ENCODE data around the gene ARID5B. TPM values are rescaled to one million over a fixed set of nuclear protein-coding genes. Genes with fewer than 3 reads are reported as not detected.

ARID5B gene
- total and polyA plus RNA-seq, 2 donors (not counting 3 experiments of a cell fraction or from before 2014, with no cell fraction given), result 5.6 to 8.9 TPM

DNA sequence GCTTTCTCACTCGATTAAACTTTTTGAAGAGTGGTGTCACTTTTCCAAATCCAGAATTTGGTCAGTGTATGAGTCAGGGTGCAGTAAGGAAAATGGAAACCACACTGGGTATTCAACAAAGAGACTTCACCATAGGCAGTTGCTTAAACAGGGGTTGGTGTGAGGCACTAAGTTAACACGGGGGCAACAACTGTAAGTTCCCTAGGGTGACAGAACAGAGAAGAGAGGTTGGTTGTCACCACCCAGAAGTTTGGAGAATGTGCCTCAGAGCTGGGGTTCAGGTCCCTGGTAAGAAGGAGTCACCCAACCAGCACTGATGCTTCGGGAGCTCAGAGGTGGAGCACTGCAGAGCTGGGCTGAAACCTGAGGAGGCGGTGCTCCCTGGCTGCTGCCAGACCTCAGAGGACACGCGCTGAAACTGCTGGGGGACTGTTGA, 170.4 kb downstream of the ARID5B start:
- no peak overlapping the region for H3K4me2 ChIP-seq (ENCODE audit: insufficient read depth, low read length)
- no peak for FAIRE-seq
- H3K27ac ChIP-seq (ENCODE audit: insufficient read depth, low read depth, low read length), result no peak overlapping the region
- ChIA-PET POLR2A (no interaction called here), CTCF (no interaction called here)
- intact Hi-C loops (cut with micrococcal nuclease), result no loop called here
- no peak for TF ChIP-seq EZH2 (IDR thresholded peaks at IDR 0.05; ENCODE audit: borderline replicate concordance, low read depth, low read length, severe bottlenecking)
- TF ChIP-seq CTCF (IDR thresholded peaks at IDR 0.05; ENCODE audit: extremely low read depth in 1 of 2, insufficient read depth in 1 of 2, low read depth in 1 of 2, low read length in 2 of 2), result no peak
- TF ChIP-seq JUN (IDR thresholded peaks at IDR 0.05; ENCODE audit: borderline replicate concordance, insufficient read depth, insufficient read length, low read depth), result no peak
- no peak for TF ChIP-seq FOS (IDR thresholded peaks at IDR 0.05; ENCODE audit: borderline replicate concordance, insufficient read depth, low read length)
- no peak for TF ChIP-seq MAX (IDR thresholded peaks at IDR 0.05; ENCODE audit: insufficient read depth, insufficient read length)
- no peak for TF ChIP-seq POLR2AphosphoS5 (IDR thresholded peaks at IDR 0.05; ENCODE audit: insufficient read depth, low read depth, low read length)
- no peak for TF ChIP-seq MYC (IDR thresholded peaks at IDR 0.05; ENCODE audit: low read depth, low read length)
- no peak for TF ChIP-seq GATA2 (IDR thresholded peaks at IDR 0.05; ENCODE audit: insufficient read depth, insufficient read length, low read depth, low read length)
- no peak for TF ChIP-seq POLR2A (IDR thresholded peaks at IDR 0.05; ENCODE audit: low read depth, low read length)
- DNase-seq (ENCODE audit: low read depth, low spot score), result no peak
- H3K4me3 ChIP-seq (replicated peaks in 1 of 3; ENCODE audit: insufficient read depth in 1 of 3, low read depth in 1 of 3, low read length in 3 of 3), result no peak overlapping the region
- H3K4me1 ChIP-seq (ENCODE audit: control insufficient read depth, extremely low read depth, insufficient read depth, low read length), result no peaks in the 10 kb centered on the region
- no peaks in the 10 kb centered on the region for H4K20me1 ChIP-seq (replicated peaks; ENCODE audit: control insufficient read depth, extremely low read depth, insufficient read depth, low read length)
- BruUV-seq (replicated peaks), result no TSS peak
- no peaks in the 10 kb centered on the region for H3K9me1 ChIP-seq (replicated peaks; ENCODE audit: control insufficient read depth, extremely low read depth, insufficient read depth, low read length)
- no peak overlapping the region for H2AFZ ChIP-seq (ENCODE audit: low read depth, low read length)
- no peak overlapping the region for H3K9ac ChIP-seq (replicated peaks; ENCODE audit: extremely low read depth, insufficient read depth, low read length)
- no peaks in the 10 kb centered on the region for H3K27me3 ChIP-seq (ENCODE audit: control insufficient read depth in 2 of 2, insufficient read depth in 2 of 2, low read length in 2 of 2)
- H3K36me3 ChIP-seq (ENCODE audit: control insufficient read depth in 2 of 2, extremely low read depth in 1 of 2, insufficient read depth in 2 of 2, low read length in 2 of 2), result peaks cover 0 to 8% of the 10 kb centered on the region in 2 experiments
- no peaks in the 10 kb centered on the region for H3K9me3 ChIP-seq (replicated peaks; ENCODE audit: control insufficient read depth, insufficient read depth, low read length)
- no peaks in the 10 kb centered on the region for H3K79me2 ChIP-seq (ENCODE audit: control insufficient read depth, insufficient read depth, low read length)
- dilution Hi-C loops (cut with MboI; ENCODE audit: extremely low pct_ligation_motif_present, low sequenced_read_pairs), result no loop called here

Data from endothelial cell of umbilical vein (primary cell).